Left ventricle myocardium inferior (tissue), 1 donor: ENCODE measurements around the gene VSIG8. TPM values are rescaled to one million over a fixed set of nuclear protein-coding genes. Genes with fewer than 3 reads are reported as not detected.
A peak's percentile ranks its signal among the peaks of the same experiment; 100 is the strongest.
"Not testable (repeated sequence)": the region's sequence is repeated elsewhere in the genome, so short reads cannot be mapped to it uniquely, and the experiment has no call there.

Experiments used
- DNase-seq: peaks from one replicate; pipeline ENCODE4 v3.0.0-alpha.2; 2020
- H3K27ac ChIP-seq: fragments of 200-600 bp; replicated peaks from 2 replicates; pipeline ENCODE4 v1.8.0; 2021
- H3K27me3 ChIP-seq: fragments of 200-600 bp; 2 replicates; pipeline ENCODE4 v1.8.0; 2021; ENCODE audit warnings: low read depth
- H3K36me3 ChIP-seq: fragments of 200-600 bp; 2 replicates; pipeline ENCODE4 v1.8.0; 2021
- H3K4me1 ChIP-seq: fragments of 200-600 bp; 2 replicates; pipeline ENCODE4 v1.8.0; 2021
- H3K4me3 ChIP-seq: fragments of 200-600 bp; 2 replicates; pipeline ENCODE4 v1.8.0; 2021; ENCODE audit warnings: mild to moderate bottlenecking, moderate library complexity
- H3K9me3 ChIP-seq: fragments of 200-600 bp; replicated peaks from 2 replicates; pipeline ENCODE4 v1.8.0; 2021
- intact Hi-C: fragments of 100-400 bp; cut with micrococcal nuclease; formaldehyde crosslinking; loops from one replicate; pipeline ENCODE4 v1.11.0; 2022
- long read RNA-seq: library from polyadenylated mRNA; unstranded; transcript quantifications from one replicate; pipeline ENCODE4 v2.0.0, GENCODE V29; 2021
- total RNA-seq: library from RNA; stranded (reverse); fragmentation: NEBNext Ultra II Directional; extraction: Animal tissue kit (Norgen Biotek cat#: 25700); gene quantifications from one replicate; pipeline ENCODE4 v1.2.1, GENCODE V29; 2021
- TF ChIP-seq, protein P1 (sequence below): fragments of 200-600 bp; IDR thresholded peaks from 2 replicates; pipeline ENCODE4 v1.8.0; 2021; ENCODE audit warnings: antibody characterized with exemption, mild to moderate bottlenecking, borderline replicate concordance
- donor health status: DM: no; HTN: yes; CAD: no; lungs with severe emphysema.

The VSIG8 gene, protein sequence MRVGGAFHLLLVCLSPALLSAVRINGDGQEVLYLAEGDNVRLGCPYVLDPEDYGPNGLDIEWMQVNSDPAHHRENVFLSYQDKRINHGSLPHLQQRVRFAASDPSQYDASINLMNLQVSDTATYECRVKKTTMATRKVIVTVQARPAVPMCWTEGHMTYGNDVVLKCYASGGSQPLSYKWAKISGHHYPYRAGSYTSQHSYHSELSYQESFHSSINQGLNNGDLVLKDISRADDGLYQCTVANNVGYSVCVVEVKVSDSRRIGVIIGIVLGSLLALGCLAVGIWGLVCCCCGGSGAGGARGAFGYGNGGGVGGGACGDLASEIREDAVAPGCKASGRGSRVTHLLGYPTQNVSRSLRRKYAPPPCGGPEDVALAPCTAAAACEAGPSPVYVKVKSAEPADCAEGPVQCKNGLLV
- not detected for total RNA-seq
- long read RNA-seq, result 0 reads

GRCh38 chr1:159862557-159862956 is at the start of gene VSIG8:
Gene VSIG8 (minus strand): TSS chr1:159862657. CDS start chr1:159862521, 136 bp downstream.
- H3K4me3 ChIP-seq, result no peak within 1 kb of the TSS
- TF ChIP-seq, protein P1, sequence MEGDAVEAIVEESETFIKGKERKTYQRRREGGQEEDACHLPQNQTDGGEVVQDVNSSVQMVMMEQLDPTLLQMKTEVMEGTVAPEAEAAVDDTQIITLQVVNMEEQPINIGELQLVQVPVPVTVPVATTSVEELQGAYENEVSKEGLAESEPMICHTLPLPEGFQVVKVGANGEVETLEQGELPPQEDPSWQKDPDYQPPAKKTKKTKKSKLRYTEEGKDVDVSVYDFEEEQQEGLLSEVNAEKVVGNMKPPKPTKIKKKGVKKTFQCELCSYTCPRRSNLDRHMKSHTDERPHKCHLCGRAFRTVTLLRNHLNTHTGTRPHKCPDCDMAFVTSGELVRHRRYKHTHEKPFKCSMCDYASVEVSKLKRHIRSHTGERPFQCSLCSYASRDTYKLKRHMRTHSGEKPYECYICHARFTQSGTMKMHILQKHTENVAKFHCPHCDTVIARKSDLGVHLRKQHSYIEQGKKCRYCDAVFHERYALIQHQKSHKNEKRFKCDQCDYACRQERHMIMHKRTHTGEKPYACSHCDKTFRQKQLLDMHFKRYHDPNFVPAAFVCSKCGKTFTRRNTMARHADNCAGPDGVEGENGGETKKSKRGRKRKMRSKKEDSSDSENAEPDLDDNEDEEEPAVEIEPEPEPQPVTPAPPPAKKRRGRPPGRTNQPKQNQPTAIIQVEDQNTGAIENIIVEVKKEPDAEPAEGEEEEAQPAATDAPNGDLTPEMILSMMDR, result no peak
- no peak for DNase-seq
- no peaks in the 10 kb centered on the region for H3K9me3 ChIP-seq
- H3K4me1 ChIP-seq, result peaks cover 6% of the 10 kb centered on the region
- peaks cover 12% of the 10 kb centered on the region for H3K27me3 ChIP-seq
- intact Hi-C loops, result no loop called here
- H3K36me3 ChIP-seq, result no peaks in the 10 kb centered on the region
- no peak within 1 kb of the TSS for H3K27ac ChIP-seq

- peak overlapping the region; percentile 74 for H3K27ac ChIP-seq
- H3K4me3 ChIP-seq, result no peak overlapping the region
- no peaks in the 10 kb centered on the region for H3K27me3 ChIP-seq
- peaks cover 39% of the 10 kb centered on the region for H3K4me1 ChIP-seq
- intact Hi-C loops, result no loop called here
- no peaks in the 10 kb centered on the region for H3K9me3 ChIP-seq
- DNase-seq, result no peak
- TF ChIP-seq, protein P1, result no peak
- H3K36me3 ChIP-seq, result peaks cover 2% of the 10 kb centered on the region
Observed at GRCh38 chr1:159911326-159912070, 49.0 kb upstream of the VSIG8 start.

- TF ChIP-seq, protein P1, result no peak
- H3K4me1 ChIP-seq, result peaks cover 28% of the 10 kb centered on the region
- DNase-seq, result no peak
Observed at GRCh38 chr1:159908031-159908940, 45.8 kb upstream of the VSIG8 start.

GRCh38 chr1:159906960-159907359 is 44.5 kb upstream of the VSIG8 start:
- Histone ChIP-seq H3K36me3 (no peaks in the 10 kb centered on the region), H3K9me3 (peaks cover 13% of the 10 kb centered on the region), H3K4me1 (peaks cover 18% of the 10 kb centered on the region), H3K27me3 (no peaks in the 10 kb centered on the region), H3K4me3 (no peak overlapping the region), H3K27ac (no peak overlapping the region)
- DNase-seq, result no peak
- TF ChIP-seq, protein P1, result no peak
- intact Hi-C loops, result no loop called here

More at GRCh38 chr1:159908031-159908940, 45.8 kb upstream of the VSIG8 start:
- H3K9me3 ChIP-seq, result peaks cover 13% of the 10 kb centered on the region
- no peaks in the 10 kb centered on the region for H3K27me3 ChIP-seq
- intact Hi-C loops, result no loop called here
- H3K4me3 ChIP-seq, result no peak overlapping the region
- no peaks in the 10 kb centered on the region for H3K36me3 ChIP-seq
- no peak overlapping the region for H3K27ac ChIP-seq

- intact Hi-C loops, DNase-seq, H3K27ac ChIP-seq, H3K36me3 ChIP-seq, H3K27me3 ChIP-seq, H3K4me3 ChIP-seq: not testable (repeated sequence)
- Histone ChIP-seq H3K4me1 (peaks cover 19% of the 10 kb centered on the region), H3K9me3 (peaks cover 13% of the 10 kb centered on the region)
Observed at GRCh38 chr1:159904036-159904435, 41.6 kb upstream of the VSIG8 start.
